ENCODE results near the gene ZIC5. TPM values are rescaled to one million over a fixed set of nuclear protein-coding genes. Genes with fewer than 3 reads are reported as not detected.
"Not testable (repeated sequence)": the region's sequence is repeated elsewhere in the genome, so short reads cannot be mapped to it uniquely, and the experiment has no call there.

The ZIC5 gene
- polyA plus RNA-seq, 3 donors, result 0.04 to 0.07 (median 0.06) TPM

DNA sequence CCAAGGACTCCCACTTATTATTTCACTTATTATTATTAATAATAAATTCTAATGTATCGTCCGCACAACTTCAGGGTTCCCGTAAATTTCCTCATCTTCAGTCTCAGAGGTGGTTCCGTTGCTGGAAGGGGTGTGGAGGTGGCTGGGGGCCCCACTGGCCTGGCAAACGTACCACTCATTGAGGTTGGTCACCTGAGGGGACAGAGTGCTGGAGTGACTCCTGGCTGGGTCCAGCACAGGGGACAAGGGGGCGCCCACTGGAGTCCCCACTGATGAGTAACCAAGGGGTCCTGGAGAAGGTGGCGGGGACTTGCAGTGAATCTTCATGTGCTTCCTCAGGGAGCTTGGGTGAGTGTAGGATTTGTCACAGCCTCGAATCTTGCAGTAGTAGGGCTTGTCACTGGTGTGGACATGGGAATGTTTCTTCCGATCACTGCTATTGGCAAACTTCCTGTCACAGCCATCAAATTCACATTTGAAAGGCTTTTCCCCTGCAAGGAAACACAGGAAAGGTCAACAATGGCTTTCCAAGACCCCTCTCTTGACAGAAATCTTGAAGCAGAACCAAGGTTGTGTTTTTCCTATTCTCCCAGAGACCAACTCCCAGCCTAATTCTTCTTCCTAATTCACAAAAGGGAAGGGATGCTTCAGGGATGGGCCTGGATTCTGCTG is 6.1 kb downstream of the ZIC5 start:
- no peak for DNase-seq (ENCODE audit: low read depth in 3 of 3, low spot score in 2 of 3)

DNA sequence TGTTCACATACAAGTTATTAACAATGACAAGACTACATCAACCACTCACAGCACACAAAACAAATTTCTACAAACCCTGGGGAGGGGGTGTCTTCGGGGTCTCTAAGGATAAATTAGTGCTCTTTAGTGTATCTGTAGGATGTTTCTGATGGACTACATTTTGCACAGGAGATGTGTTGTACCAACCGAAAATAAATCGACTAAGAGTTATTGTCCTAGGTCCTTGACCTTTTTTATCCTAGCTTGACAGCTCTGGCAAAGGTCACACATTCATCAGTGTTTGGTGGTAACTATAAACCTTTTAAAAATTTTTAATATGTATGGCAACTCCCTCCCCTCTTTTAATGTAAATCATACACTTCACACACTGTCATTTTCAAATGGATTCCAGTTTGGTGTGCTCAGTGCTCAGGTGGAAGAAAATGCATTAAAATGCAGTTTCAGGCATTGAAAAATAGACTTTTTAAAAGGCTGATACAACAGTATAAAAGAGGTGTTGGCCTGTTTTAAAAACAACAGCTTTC is 7.7 kb downstream of the ZIC5 start:
- no peak for DNase-seq (ENCODE audit: low read depth in 3 of 3, low spot score in 2 of 3)

DNA sequence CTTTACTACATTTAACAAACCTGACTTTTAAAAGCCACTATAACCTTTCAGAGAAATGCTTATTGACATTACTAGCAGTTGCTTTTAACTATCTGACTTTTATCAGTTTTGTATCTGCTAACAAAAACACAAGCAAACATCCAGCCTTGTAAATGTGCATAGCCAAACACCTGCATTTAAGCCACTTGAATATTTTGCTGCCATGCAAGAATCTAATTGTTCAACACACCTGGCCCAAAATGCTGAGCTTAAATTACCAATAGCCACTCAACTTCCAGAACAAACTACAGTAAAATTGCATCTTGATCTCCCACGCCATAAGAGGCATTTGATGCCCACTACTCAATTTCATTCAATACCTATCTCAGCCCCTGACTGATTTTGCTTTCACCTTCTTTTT is 9.3 kb downstream of the ZIC5 start:
- no peak for DNase-seq (ENCODE audit: low read depth in 3 of 3, low spot score in 2 of 3)

DNA sequence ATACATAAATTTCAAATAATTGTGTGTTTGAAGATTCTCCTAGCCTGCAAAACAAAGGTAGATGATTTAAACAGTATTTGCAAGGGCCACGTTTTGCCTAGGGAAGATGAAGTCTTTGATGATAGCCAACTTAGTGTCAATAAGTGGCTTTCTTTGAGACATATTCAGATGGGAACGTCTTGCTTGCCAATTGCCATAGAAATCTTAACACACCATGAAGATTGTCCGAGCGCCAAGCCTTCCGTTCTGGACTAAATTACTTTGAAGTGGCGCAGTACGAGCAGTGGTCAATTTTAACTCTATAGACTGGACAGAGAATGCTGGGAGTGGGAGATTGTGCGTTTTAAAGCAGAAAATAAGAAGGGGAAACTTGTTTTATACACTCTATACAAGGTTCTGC is 9.9 kb downstream of the ZIC5 start:
- DNase-seq (ENCODE audit: low read depth in 3 of 3, low spot score in 2 of 3), result no peak

DNA sequence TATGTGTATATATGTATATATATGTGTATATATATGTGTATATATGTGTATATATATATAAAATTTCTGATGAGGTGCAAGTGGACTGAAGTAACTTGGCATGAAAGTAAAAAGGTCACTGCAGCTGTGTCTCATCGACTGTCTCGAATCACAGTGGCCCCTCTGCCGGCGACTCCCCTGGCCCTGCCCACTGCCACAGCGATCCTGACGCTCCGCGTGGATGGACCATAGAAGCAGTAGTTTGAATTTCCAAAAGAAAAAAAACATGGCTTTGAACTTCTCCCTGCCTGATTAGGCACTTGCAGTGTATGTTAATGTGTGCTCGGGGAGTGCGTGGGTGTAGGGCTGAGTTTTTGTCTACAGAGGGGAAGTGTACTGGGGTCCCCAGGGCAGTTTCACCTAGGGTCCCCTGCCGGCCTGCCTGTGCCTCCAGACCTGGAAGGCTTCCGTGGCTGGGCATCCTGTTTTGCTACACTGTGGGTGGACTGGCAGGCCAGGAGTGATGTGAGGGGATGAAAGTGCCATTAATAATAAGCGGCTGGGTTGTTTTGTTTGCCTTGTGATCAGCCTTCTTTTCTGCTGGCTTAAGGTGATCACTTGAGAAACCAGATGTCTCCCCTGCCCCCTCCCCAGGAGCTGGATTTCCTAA is 10.8 kb downstream of the ZIC5 start:
- DNase-seq (ENCODE audit: low read depth in 3 of 3, low spot score in 2 of 3), result no peak

DNA sequence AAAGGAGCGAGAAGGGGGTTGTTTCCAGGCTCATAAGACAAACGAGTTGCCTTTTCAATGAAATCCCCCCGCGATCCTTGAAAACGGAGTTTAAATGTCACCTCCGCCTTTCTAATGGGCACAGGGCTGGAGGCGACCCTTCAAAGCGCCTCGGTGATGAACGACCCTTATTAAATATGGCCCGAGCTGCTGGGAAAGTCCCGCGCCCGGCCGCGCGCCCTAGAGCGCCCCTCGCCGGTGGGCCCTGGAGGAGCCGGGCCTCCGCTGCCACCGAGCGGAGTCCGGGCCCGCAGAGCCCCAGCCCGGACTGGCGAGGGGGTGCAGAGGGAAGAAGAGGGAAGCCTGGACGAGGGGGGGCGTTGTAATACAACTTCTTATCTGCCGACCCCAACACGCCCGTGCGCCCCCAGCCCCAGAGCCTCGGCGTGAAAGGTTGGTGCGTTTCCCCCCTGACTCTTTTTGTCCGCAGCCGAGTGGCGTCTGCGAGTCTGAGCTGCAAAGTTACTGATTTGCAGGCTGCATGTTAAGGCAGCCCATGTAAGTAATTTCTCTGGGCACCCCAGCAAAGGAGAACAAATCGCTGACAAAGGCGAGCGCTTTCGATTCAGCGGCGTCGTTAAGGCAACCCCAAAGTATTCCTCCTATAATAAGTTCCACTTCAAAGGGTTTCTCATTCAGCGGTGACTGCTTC is 11.9 kb downstream of the ZIC5 start:
- no peak for DNase-seq (ENCODE audit: low read depth in 3 of 3, low spot score in 2 of 3)

DNA sequence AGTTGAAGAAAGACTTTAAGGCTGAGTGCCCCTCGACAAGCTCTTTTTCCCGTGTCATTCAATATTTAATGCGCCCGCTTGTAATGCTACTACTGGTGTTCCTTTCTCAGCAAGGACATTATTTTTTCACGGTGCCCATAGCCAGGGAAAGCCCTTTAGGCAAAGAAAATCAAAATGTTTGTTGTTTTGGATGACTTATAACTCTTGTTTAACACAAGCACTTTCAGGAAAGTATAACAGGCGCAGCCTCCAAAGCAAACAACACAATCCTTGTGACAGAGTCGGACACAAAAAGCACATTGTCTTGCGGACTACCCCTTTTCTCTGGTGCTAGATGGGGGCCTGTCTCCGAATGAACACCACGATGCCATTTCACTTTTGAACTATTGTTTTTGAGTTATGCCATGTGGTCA is 12.4 kb downstream of the ZIC5 start:
- DNase-seq (ENCODE audit: low read depth in 3 of 3, low spot score in 2 of 3), result no peak

DNA sequence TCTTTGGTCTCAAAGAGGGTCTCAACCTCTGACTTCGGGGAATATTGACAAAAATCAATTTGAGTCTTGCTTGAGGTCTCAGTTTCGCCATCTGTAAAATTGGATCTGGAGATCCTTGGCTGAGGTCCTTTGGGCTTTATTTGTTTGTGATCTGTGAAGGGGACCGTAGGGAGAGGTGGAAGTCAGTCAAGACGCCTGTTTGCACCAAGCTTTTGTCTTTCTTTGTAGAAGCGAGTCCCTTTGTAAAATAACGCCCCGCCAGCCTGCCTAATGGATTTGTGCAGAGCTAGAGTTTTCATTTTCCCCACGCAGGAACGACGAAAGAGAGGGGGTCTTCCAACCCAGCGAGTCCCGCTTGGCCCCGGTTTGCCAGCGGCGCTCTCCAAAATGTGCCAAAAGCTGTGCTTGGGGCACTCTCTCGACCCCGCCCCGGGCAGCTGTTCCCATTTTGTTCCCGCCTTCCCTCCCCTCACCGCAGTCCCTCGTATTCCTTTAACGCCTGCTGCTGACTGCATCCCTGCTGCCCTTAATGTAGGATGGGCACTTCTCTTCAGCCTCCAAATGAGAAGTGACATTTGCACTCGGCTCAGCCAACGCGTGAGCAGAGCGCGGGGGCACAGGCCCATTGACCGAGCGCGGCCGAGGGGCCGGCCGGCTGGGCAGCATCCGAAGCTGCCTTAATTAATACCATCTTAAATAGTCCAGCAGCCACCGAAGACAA is 13.0 kb downstream of the ZIC5 start:
- DNase-seq (ENCODE audit: low read depth in 3 of 3, low spot score in 2 of 3), result no peak

DNA sequence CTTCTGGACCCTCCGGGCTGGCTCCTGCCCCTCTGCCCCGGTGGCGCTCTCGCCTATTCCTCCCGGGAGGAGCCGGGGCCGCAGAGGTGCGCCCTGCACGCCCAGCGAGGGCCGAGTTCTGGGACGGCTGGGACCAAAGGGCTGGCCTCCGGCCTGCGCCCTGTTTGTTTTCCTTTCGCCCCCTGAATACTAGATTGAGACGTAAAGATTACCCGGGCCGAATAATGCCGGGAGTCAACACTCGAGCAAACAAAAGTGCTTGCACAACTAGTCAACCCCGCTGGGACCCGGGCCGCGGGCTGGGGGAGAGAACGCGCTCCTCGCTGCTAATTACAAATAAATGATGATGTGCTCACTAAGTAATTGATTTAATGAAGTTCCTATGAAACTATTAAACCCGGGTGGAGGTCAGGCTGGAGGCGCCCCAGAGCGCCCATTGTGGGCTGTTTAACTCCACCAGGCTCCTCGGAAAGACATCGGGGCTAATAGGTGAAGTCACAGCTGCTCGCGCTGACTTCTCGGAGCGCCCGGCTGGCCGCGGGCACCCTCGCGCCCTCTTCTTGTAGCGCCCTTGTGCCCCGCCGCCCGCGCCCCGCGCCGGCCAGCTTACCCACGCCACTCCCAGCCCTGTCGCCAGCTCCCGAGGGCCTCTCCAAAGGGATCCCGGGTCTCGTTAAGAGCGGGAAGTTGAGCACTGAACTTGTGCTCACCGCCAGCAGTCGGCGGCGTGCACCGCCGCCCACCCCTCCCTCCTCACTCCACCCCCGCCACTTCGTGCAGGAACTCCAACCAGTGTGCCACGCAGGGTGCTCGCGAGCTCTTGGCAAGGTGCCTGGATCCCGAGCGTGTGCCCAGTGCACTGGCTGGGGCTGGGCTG is 14.9 kb downstream of the ZIC5 start:
- DNase-seq (ENCODE audit: low read depth in 3 of 3, low spot score in 2 of 3), result no peak

DNA sequence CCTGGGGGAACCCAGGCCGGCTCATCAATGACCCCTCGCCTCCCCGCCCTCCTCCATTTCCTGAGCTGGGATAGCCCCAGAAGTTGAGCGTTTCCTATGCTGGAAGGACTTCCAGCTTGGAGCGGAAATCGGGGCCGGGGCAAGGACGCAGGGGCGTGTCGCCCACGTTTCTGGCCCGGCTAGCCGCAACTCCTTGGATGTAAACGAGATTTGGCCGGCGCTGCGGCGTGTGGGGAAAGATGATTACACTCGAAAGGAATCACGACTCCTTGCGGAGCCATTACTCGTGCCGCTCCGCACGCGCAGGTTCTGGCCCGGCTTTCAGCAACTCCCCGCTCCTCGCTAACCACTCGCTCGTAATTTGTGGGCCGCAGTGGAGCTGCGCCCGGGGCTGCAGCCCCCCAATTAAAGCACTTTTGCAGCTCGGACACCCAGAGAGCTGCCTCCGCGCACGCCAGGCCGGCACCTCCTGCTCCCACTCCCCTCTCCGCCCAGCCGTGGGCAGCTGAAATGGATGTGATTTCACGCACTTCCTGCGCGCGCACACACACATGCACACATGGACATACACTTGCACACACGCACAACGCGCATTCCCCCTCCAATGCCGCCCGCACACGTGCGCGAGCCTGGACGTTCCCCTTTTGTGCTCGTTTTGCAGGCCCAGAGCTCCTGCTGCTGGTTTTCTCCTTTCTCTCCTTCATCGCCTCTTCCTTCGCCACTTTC is 15.7 kb downstream of the ZIC5 start:
- DNase-seq (ENCODE audit: low read depth in 3 of 3, low spot score in 2 of 3), result no peak

DNA sequence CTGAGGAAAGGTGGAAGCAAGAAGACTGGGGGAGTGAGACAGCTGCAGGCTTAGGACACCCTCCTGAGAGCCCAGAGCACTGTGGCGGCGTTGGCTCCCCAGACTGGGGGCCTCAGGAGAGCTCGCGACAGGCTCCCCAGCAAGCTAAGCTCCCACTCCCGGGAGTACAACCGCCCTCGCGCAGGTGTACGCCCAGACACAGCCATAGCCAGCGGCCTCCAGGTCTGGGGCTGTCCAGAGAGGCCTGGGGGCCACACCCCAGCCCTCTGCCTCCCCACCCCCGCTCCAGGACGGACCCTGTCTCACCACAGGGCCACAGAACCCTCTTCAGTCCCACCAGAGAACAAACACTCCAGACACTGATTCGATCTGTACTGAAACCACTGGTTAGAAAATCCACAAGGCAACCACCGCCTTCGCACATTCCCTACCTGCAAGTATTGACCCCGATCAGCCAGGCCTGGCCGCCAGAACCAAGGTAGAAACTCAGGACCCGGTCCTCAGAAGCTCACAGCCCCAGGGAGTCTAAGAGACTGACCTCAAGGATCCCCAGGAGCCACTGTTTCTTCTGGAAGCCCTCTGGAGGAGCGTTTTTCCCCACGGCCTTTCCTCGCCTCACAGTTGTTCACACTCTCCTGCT is 16.3 kb downstream of the ZIC5 start:
- DNase-seq (ENCODE audit: low read depth in 3 of 3, low spot score in 2 of 3), result no peak

DNA sequence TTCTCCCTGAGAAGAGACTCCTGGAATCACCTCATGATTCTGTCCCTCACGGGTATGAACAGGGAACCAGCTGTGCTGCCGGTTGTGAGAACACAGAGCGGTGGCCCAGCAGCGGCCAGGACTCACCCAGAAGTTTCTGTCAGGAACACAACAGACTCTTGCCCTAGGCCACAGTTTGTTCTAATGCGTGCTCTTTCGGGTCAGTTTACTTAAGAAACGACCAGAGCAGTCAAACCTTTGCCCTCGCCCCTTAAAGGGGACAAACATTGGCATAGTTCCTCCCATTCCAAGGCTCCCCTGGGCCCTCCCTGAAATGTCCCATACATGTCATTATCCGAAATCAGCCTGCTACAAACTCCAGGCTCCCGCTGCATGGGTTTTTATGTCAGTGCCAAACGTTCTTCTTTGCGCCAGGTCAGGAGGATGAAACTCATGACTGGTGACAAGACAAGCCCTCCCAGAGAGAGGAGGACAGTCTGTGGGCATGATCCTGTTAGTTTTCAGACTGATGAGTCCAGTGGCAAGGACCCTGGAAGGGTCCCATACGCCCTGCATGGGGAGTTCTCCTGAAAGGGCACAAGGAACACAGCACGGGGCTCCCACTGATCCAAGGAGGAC is 18.3 kb downstream of the ZIC5 start:
- no peak for DNase-seq (ENCODE audit: low read depth in 3 of 3, low spot score in 2 of 3)

DNA sequence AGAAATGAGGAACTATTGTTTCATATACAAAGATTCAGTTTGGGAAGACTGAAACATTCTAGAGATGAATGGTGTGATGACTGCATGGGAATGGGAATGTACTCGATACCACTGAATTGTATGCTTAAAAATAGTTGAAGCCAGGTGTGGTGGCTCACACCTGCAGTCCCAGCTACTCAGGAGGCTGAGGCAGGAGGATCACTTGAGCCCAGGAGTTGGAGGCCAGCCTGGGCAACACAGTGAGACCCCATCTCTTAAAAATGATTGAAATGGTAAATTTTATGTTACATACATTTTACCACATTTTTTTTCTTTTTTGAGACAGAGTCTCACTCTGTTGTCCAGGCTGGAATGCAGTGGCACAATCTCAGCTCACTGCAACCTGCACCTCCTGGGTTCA is 19.9 kb downstream of the ZIC5 start:
- not testable (repeated sequence) for DNase-seq (ENCODE audit: low read depth in 3 of 3, low spot score in 2 of 3)

DNA sequence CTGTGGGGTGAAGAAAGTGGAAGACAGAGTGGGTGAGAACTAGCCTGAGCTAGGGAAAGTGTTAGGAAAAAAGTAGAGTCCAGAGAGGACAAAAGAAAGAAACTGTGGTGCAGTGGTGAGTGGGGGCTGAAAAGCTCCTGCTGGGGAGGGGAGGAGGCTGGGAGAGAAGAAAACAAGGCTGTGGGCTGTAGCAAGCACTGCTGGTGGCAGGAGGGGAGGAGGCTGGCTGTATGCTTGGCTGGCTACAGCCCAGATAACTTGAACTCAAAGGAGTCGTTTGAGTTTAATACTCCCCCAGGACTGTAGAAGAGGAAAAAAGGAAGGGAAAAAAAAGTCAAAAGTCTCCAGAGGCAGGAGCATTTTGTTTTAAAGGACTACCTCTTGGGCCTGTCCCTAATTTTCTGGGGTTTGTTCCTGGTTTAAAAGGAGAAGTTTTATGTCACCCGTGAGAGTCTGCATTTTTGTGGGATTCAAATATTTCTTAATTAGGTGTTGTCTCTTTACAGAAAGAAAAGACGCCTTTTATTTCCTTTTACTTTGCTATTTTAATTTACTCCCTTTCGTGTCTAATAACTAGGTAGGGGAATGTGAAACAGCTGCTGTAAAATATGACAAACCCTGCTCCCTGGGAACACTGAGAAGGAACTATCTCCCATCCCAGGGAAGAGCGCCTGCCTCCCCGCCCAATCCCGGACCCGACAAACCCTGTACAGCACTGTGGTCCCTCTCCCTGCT is 21.7 kb downstream of the ZIC5 start:
- DNase-seq (ENCODE audit: low read depth in 3 of 3, low spot score in 2 of 3), result no peak

DNA sequence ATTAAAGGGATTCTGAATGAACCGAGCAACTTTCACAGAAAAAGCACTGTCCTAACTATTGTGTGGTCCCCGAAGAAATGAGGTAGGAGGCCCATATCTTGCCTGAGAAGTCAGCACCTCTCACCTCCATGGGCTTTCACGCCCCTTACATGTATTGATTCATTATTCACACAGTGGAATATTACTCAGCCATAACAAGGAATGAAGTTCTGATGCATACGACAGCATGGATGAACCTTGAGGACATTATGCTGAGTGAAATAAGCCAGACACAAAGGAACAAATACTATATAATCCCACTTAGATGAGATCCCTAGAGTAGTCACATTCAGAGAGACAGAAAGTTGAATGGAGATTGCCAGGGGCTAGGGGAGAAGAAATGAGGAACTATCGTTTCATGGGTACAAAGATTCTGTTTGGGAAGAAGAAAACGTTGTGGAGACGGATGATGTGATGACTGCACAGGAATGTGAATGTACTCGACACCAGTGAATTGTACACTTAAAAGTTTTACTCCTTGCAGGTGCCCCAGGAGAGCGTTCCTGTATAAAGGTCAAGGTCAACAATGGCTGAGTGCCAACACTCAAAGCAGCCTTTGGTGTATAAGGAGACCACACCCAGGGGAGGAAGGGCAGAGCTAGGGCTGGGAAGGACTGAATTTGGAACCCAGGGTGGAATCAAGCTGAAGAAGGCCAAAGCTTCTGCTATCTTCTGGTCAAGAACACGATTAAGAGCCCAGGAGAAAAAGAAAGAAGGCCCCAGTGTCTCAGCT is 22.5 kb downstream of the ZIC5 start:
- DNase-seq (ENCODE audit: low read depth in 3 of 3, low spot score in 2 of 3), result no peak

DNA sequence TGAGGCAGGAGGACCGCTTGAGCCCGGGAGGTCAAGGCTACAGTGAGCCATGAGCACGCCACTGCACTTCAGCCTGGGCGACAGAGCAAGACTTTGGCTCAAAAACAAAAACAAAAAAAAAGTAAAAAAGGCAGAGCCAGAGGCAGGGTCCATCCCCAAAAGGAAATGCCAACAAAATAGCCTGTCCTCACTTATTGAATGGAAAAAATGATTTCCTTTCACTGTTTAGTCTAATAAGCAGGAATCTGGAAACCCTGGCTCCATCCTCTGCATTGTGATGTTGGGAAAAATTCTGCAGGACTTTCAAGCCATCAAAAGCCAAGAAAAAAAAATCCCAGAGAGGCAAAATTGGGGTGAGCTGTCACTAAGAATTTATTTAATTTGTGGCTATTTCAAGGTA is 23.2 kb downstream of the ZIC5 start:
- no peak for DNase-seq (ENCODE audit: low read depth in 3 of 3, low spot score in 2 of 3)

DNA sequence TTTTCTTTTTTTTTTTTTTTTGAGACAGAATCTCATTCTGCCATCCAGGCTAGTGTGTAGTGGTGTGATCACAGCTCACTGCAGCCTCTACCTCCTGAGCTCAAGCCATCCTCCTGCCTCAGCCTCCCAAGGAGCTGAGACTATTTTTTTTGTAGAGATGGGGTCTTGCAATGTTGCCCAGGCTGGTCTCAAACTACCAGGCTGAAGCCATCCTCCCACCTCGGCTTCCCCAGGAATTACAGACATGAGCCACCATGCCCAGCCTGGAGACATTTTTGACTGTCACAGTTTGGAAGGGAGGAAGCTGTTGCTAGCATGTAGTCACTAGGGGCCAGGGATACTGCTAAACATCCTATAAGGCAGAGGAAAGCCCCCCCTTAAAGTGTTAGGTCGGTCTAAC is 23.9 kb downstream of the ZIC5 start:
- no peak for DNase-seq (ENCODE audit: low read depth in 3 of 3, low spot score in 2 of 3)

Measured in right renal cortex interstitium (tissue), 3 donors.